ENCODE measurements around the gene JADE2. TPM values are rescaled to one million over a fixed set of nuclear protein-coding genes. Genes with fewer than 3 reads are reported as not detected.

Gene JADE2
- total and polyA plus RNA-seq, 2 of the 8 experiments (the other 6 are each of a cell fraction or from before 2014, with no cell fraction given), result 19.2 to 55.8 TPM

DNA sequence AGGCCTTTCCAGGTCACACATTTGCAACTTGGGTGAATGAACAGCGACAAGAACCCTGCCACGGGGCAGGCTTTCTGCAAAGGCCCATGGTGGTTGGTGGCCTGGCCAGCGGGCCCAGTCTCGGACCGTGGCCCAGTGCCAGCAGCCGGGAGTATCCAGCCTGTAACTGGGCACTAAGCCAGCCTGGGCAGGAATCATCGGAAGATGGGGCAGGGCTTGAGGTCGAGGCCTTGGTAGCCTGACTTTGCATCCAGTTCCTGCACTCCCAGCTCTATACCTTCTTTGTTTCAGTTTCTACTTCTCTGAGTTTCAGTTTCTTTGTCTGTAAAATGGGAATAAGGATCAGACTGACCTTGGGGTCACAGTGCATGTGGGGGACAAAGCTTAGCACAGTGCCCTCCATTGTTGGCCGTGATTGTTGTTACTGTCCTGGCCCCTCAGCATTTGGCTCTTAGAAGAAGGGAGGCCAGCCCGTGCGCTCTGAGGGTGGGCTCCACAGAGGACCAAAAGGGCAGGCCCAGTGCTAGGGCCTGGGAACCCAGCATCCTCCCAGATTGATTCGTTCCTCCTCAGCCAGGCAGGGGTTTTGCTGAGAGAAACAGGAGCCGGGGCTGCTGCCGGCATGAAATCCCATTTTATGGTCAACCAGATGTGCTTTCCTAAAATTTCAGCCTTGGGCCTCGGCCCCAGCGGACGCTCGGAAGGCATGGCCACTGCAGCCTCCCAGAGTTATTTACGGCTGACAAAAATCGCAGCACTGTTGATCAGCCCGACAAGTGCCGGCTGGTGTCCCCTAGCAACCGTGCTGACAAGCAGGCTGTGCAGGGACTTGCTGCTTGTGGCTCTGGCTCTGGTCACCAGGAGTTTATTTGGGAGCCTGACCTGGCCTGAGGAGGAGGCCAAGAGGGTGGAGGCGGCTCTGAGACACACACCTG is 43.6 kb downstream of the JADE2 start (continued):
- TF ChIP-seq, protein P1, sequence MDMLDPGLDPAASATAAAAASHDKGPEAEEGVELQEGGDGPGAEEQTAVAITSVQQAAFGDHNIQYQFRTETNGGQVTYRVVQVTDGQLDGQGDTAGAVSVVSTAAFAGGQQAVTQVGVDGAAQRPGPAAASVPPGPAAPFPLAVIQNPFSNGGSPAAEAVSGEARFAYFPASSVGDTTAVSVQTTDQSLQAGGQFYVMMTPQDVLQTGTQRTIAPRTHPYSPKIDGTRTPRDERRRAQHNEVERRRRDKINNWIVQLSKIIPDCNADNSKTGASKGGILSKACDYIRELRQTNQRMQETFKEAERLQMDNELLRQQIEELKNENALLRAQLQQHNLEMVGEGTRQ (IDR thresholded peaks at IDR 0.05; ENCODE audit: low read length), result no peak
- TF ChIP-seq EGR1 (IDR thresholded peaks at IDR 0.05; ENCODE audit: borderline replicate concordance, low read depth, low read length) (no peak), TEAD4 (IDR thresholded peaks at IDR 0.05; ENCODE audit: low read depth, low read length) (no peak)

Measured in H1 (cell line).